HG03442 (cell line): Measurements from ENCODE around the gene CLBA1.
"Not testable (repeated sequence)": the region's sequence is repeated elsewhere in the genome, so short reads cannot be mapped to it uniquely, and the experiment has no call there.

Source experiments
- ATAC-seq: cut with Tn5 transposase; IDR thresholded peaks from one replicate; pipeline ENCODE4 v1.9.1; 2021; ENCODE audit warnings: mild to moderate bottlenecking, moderate library complexity; ENCODE audit not compliant: unreplicated experiment

The CLBA1 gene

GRCh38 chr14:104947881-104948735 lies 37.5 kb upstream of the CLBA1 start:
- ATAC-seq, result not testable (repeated sequence)

GRCh38 chr14:104948736-104949031 lies 36.9 kb upstream of the CLBA1 start:
- ATAC-seq, result no peak

- ATAC-seq, result not testable (repeated sequence)
These were observed 36.1 kb upstream of the CLBA1 start for GRCh38 chr14:104949406-104949955.

GRCh38 chr14:104950021-104950420 lies 35.6 kb upstream of the CLBA1 start:
- ATAC-seq, result no peak

GRCh38 chr14:104950701-104951100 lies 34.9 kb upstream of the CLBA1 start:
- ATAC-seq, result not testable (repeated sequence)

- ATAC-seq, result not testable (repeated sequence)
These were observed 33.5 kb upstream of the CLBA1 start for GRCh38 chr14:104951863-104952657.

GRCh38 chr14:104953097-104953496 lies 32.5 kb upstream of the CLBA1 start:
- ATAC-seq, result no peak

GRCh38 chr14:104953896-104954656 lies 31.5 kb upstream of the CLBA1 start:
- no peak for ATAC-seq

GRCh38 chr14:104954746-104955395 lies 30.7 kb upstream of the CLBA1 start:
- no peak for ATAC-seq

GRCh38 chr14:104955396-104955770 lies 30.2 kb upstream of the CLBA1 start:
- ATAC-seq, result no peak

GRCh38 chr14:104956290-104956890 lies 29.2 kb upstream of the CLBA1 start:
- ATAC-seq, result no peak

- ATAC-seq, result no peak
These were observed 28.2 kb upstream of the CLBA1 start for GRCh38 chr14:104957146-104958113.

- ATAC-seq, result no peak
These were observed 21.0 kb upstream of the CLBA1 start for GRCh38 chr14:104964546-104964945.

- no peak for ATAC-seq
These were observed 19.9 kb upstream of the CLBA1 start for GRCh38 chr14:104965561-104966231.

GRCh38 chr14:104966261-104966865 lies 19.2 kb upstream of the CLBA1 start:
- no peak for ATAC-seq

- ATAC-seq, result no peak
These were observed 18.6 kb upstream of the CLBA1 start for GRCh38 chr14:104966981-104967385.

- ATAC-seq, result no peak
These were observed 18.0 kb upstream of the CLBA1 start for GRCh38 chr14:104967386-104968152.
